Body of pancreas (tissue), 4 donors: ENCODE measurements around the gene PPL.

Source experiments
- POLR2A ChIP-seq, 3 donors: fragments of 450-650 bp; IDR thresholded peaks; one replicate each; pipeline ENCODE4 v1.6.1; 2016; ENCODE audit warnings: antibody characterized with exemption in 3 of 3, mild to moderate bottlenecking in 2 of 3
- TF ChIP-seq, protein P1 (sequence below), 7 experiments: fragments of 450-650 bp in 4 of 7; fragments of 200-600 bp in 3 of 7; sonication (generic) in 3 of 7; IDR thresholded peaks; one replicate each; pipeline ENCODE4 v1.5.1; 2016 to 2019; ENCODE audit warnings: antibody characterized with exemption in 7 of 7

- no peak for TF ChIP-seq POLR2A (IDR thresholded peaks at IDR 0.05)
- TF ChIP-seq, protein P1, sequence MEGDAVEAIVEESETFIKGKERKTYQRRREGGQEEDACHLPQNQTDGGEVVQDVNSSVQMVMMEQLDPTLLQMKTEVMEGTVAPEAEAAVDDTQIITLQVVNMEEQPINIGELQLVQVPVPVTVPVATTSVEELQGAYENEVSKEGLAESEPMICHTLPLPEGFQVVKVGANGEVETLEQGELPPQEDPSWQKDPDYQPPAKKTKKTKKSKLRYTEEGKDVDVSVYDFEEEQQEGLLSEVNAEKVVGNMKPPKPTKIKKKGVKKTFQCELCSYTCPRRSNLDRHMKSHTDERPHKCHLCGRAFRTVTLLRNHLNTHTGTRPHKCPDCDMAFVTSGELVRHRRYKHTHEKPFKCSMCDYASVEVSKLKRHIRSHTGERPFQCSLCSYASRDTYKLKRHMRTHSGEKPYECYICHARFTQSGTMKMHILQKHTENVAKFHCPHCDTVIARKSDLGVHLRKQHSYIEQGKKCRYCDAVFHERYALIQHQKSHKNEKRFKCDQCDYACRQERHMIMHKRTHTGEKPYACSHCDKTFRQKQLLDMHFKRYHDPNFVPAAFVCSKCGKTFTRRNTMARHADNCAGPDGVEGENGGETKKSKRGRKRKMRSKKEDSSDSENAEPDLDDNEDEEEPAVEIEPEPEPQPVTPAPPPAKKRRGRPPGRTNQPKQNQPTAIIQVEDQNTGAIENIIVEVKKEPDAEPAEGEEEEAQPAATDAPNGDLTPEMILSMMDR (IDR thresholded peaks at IDR 0.05): no peak
Observed at GRCh38 chr16:4847774-4848587, 89.0 kb downstream of the PPL start.
